OCI-LY1 (cell line): Measurements from ENCODE around the gene ATP6V1G2.

Source experiments
- EZH2 ChIP-seq: fragments of 200-600 bp; sonication (generic), shearing (Covaris generic); IDR thresholded peaks from 2 replicates; pipeline ENCODE4 v1.8.0; 2017; ENCODE audit warnings: borderline replicate concordance, mixed run types, mild to moderate bottlenecking, antibody characterized with exemption, low read length, moderate library complexity, mixed read lengths
- TF ChIP-seq, protein P1 (sequence below): fragments of 200-600 bp; sonication (generic), shearing (Covaris generic); IDR thresholded peaks from 2 replicates; pipeline ENCODE4 v1.5.1; 2017; ENCODE audit warnings: mild to moderate bottlenecking, antibody characterized with exemption, low read length, moderate library complexity, mixed read lengths

DNA sequence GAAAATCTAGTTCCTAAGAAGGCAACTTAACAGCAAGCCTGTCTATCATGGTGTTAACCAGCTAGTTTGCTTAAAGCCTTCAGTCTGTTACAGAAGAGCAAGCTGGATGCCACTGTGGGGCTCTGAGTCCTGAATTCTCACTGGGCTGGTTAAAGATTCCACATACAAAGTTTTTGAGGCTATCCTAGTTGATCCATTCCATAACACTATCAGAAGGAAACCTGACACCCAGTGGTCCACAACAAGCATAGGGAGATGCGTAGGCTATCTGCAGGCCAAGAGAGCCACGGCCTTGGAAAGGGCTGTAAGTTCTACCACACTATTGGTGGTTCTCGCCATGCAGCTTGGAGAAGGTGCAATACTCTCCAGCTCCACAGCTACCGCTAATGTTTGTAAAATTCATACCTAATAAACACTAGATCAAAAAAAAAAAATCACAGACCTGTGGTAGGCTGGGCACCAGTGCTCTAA lies 18.1 kb downstream of the ATP6V1G2 start:
- TF ChIP-seq, protein P1, sequence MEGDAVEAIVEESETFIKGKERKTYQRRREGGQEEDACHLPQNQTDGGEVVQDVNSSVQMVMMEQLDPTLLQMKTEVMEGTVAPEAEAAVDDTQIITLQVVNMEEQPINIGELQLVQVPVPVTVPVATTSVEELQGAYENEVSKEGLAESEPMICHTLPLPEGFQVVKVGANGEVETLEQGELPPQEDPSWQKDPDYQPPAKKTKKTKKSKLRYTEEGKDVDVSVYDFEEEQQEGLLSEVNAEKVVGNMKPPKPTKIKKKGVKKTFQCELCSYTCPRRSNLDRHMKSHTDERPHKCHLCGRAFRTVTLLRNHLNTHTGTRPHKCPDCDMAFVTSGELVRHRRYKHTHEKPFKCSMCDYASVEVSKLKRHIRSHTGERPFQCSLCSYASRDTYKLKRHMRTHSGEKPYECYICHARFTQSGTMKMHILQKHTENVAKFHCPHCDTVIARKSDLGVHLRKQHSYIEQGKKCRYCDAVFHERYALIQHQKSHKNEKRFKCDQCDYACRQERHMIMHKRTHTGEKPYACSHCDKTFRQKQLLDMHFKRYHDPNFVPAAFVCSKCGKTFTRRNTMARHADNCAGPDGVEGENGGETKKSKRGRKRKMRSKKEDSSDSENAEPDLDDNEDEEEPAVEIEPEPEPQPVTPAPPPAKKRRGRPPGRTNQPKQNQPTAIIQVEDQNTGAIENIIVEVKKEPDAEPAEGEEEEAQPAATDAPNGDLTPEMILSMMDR: no peak
- TF ChIP-seq EZH2: no peak
